Ovary (tissue), 9 donors: Measurements from ENCODE around the gene NHS. TPM values are rescaled to one million over a fixed set of nuclear protein-coding genes. Genes with fewer than 3 reads are reported as not detected.
"Not testable (repeated sequence)": the region's sequence is repeated elsewhere in the genome, so short reads cannot be mapped to it uniquely, and the experiment has no call there.

Source experiments
- DNase-seq, 5 donors: peaks; one replicate each; pipeline ENCODE4 v3.0.0-alpha.2; 2019 to 2020
- H3K27ac ChIP-seq, 2 donors: fragments of 200-600 bp; one replicate each; pipeline versions ENCODE4 v1.5.1 to v1.8.0; 2019 to 2022
- H3K27me3 ChIP-seq: fragments of 200-600 bp; one replicate; pipeline ENCODE4 v1.8.0; 2022
- H3K36me3 ChIP-seq: fragments of 200-600 bp; sonication (generic); one replicate; pipeline ENCODE4 v1.5.1; 2019
- H3K4me1 ChIP-seq: one replicate; pipeline ENCODE4 v1.8.1; 2013; ENCODE audit warnings: mild to moderate bottlenecking, moderate library complexity; ENCODE audit not compliant: insufficient read depth
- H3K4me3 ChIP-seq: fragments of 200-600 bp; sonication (generic); one replicate; pipeline ENCODE4 v1.5.1; 2017
- H3K9me3 ChIP-seq, 2 donors: fragments of 200-600 bp in 1 of 2; sonication (generic) in 1 of 2; one replicate each; pipeline versions ENCODE4 v1.5.1 to v1.8.1; 2013 to 2019; ENCODE audit warnings: mild to moderate bottlenecking in 1 of 2, moderate library complexity in 1 of 2
- EP300 ChIP-seq: sonication (generic); formaldehyde crosslinking; IDR thresholded peaks from one replicate; pipeline ENCODE4 v1.6.1; 2017; ENCODE audit warnings: antibody characterized with exemption
- POLR2A ChIP-seq: fragments of 450-650 bp; IDR thresholded peaks from one replicate; pipeline ENCODE4 v1.6.1; 2017; ENCODE audit warnings: antibody characterized with exemption, mild to moderate bottlenecking, moderate library complexity
- WGBS, 3 donors: extraction: QIAGEN DNeasy Blood & Tissue Kit in 1 of 3; methylation state at CpG; one replicate each; pipeline versions ENCODE4 v1.1.5 to v1.1.7; 2013 to 2017; 5-methylcytosine and 5-hydroxymethylcytosine counted together
- intact Hi-C, 4 donors: fragments of 100-400 bp; cut with DNase I; formaldehyde crosslinking; loops; one replicate each; pipeline versions ENCODE4 v1.11.0 to v1.15.1; 2022 to 2023
- polyA plus RNA-seq, 2 donors: library from polyadenylated mRNA; stranded (reverse); fragments of 200-250 nt in 1 of 2; fragments of 350-450 nt in 1 of 2; fragmentation: Illumina TruSeq in 1 of 2; extraction: RNeasy Lipid Tissue Mini Kit (QIAGEN cat#74804) in 1 of 2; gene quantifications; one replicate each; pipeline ENCODE4 v1.2.3, GENCODE V29; 2013 to 2014
- total RNA-seq, 7 donors: library from RNA; depleted of rRNA in 2 of 7; stranded (reverse); fragments of >200 nt in 2 of 7; fragmentation: NEBNext Ultra II Directional in 3 of 7; extraction: Animal tissue kit (Norgen Biotek cat#: 25700) in 3 of 7; gene quantifications; one replicate each; pipeline versions ENCODE4 v1.1.0 to v1.2.4, GENCODE V29; 2016 to 2023
- TF ChIP-seq, protein P1 (sequence below), 3 donors: fragments of 450-650 bp in 2 of 3; fragments of 200-600 bp in 1 of 3; IDR thresholded peaks; one replicate each; pipeline versions ENCODE4 v1.5.1 to v1.8.0; 2016 to 2022; ENCODE audit warnings: antibody characterized with exemption in 3 of 3, mild to moderate bottlenecking in 1 of 3
- donor health status: DM: no; HTN: no; CAD: no; lungs with moderate emphysema.
- donor health status: DM: no; HTN: no; CAD: no.
- donor health status: Bipolar disorder and iron deficiency.
- donor health status: DM: yes; HTN: yes; CAD: no.
- donor health status: DM: no; HTN: no; CAD: no.
- donor health status: DM: yes; HTN: yes; CAD: no.

NHS gene
- total and polyA plus RNA-seq, 9 donors: 2.3 to 9.5 (median 6.7) TPM

DNA sequence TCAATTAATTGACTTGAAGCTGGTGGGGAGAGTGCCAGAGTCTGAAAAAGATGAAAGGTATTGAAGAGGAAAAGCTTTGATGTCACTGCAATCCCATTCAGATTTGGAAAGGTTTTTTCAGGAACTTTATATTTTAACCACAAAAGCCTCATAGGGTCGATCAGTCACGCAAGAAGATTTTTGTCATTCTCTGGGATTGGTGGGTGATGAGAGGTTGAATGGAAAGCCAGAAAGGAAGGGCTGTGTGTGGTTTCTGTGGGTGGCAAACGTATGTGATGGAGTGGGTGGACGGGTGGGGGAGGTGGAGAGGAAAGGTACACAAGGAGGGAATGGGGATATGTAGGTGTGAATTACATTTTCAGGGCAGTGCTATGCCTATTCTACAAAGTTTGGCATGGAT is 188.5 kb downstream of the NHS start:
- Histone ChIP-seq H3K4me3 (no peak overlapping the region), H3K27me3 (no peaks in the 10 kb centered on the region), H3K36me3 (no peaks in the 10 kb centered on the region), H3K9me3 (no peaks in the 10 kb centered on the region), H3K27ac (no peak overlapping the region), H3K4me1 (no peaks in the 10 kb centered on the region)
- intact Hi-C loops: no loop called here
- WGBS, 3 donors: 53 to 62% (median 59%) methylated on average over 4 of the region's 4 CpGs
- TF ChIP-seq, protein P1, sequence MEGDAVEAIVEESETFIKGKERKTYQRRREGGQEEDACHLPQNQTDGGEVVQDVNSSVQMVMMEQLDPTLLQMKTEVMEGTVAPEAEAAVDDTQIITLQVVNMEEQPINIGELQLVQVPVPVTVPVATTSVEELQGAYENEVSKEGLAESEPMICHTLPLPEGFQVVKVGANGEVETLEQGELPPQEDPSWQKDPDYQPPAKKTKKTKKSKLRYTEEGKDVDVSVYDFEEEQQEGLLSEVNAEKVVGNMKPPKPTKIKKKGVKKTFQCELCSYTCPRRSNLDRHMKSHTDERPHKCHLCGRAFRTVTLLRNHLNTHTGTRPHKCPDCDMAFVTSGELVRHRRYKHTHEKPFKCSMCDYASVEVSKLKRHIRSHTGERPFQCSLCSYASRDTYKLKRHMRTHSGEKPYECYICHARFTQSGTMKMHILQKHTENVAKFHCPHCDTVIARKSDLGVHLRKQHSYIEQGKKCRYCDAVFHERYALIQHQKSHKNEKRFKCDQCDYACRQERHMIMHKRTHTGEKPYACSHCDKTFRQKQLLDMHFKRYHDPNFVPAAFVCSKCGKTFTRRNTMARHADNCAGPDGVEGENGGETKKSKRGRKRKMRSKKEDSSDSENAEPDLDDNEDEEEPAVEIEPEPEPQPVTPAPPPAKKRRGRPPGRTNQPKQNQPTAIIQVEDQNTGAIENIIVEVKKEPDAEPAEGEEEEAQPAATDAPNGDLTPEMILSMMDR (IDR thresholded peaks at IDR 0.05): no peak
- TF ChIP-seq EP300 (no peak), POLR2A (no peak)
- DNase-seq: no peak

DNA sequence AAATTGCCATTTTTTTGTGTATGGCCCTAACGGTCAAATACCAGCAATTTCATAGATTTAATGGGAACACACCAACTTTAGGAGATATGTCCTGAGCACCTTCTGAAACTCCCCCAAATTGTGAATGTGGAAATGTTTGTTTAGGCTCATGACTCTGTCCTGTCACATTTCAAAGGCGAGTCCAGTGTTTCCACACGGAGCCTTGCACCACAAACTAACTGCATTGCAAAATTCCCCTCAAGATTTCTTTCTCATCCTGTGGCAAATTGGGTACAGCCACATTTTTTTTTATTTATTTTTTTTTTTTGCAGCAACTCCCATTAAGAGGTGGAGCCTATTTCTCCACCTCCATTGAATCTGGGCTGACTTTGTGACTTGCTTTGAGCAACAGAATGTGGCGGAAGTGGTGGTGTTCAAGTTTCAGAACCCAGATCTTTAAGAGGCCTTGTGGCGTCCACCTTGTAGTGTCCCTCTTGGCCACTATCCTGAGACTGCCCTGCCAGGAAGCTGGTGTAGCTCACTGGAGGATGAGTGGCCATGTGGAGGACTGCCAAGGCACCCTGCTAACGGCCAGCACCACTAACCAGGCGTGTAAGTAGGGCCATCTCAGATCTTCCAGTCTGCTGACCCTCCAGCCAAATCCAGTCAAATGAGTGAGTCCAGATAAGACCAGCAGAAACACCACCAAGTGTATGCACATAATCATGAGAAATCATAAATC is 189.8 kb downstream of the NHS start:
- Histone ChIP-seq H3K9me3 (no peaks in the 10 kb centered on the region), H3K36me3 (no peaks in the 10 kb centered on the region), H3K4me1 (no peaks in the 10 kb centered on the region), H3K27me3 (no peaks in the 10 kb centered on the region), H3K27ac (no peak overlapping the region), H3K4me3 (no peak overlapping the region)
- 77 to 80% (median 79%) methylated on average over 7 of the region's 7 CpGs for WGBS, 3 donors
- TF ChIP-seq EP300 (no peak), POLR2A (no peak)
- TF ChIP-seq, protein P1 (IDR thresholded peaks at IDR 0.05): no peak
- intact Hi-C loops: no loop called here
- no peak for DNase-seq

DNA sequence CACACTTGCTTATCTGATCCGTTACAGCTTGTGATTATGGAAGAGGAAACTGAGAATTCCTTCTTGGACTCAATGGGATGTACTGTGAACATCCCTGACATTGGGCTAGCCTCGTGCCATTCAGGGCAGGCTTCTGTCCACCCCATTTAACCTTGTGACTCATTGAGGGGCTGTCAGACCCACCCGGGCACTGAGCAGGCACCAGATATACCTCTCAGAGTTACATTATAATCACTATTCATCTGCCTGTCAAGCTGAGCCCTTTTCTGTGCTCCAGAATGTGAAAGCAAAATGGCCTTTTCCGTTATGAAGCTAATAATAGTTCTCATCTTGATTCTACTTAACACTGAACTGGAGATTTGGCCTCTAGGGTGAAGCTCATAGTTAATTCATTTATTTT is 191.7 kb downstream of the NHS start:
- no peak for DNase-seq
- no peaks in the 10 kb centered on the region for H3K4me1 ChIP-seq
- no peak overlapping the region for H3K4me3 ChIP-seq
- no peaks in the 10 kb centered on the region for H3K9me3 ChIP-seq
- no peak overlapping the region for H3K27ac ChIP-seq
- no peaks in the 10 kb centered on the region for H3K27me3 ChIP-seq
- WGBS, 3 donors: 58 to 76% (median 70%) methylated on average over 4 of the region's 4 CpGs
- H3K36me3 ChIP-seq: no peaks in the 10 kb centered on the region
- intact Hi-C loops: no loop called here
- TF ChIP-seq POLR2A (no peak), EP300 (no peak)
- TF ChIP-seq, protein P1 (IDR thresholded peaks at IDR 0.05): no peak

DNA sequence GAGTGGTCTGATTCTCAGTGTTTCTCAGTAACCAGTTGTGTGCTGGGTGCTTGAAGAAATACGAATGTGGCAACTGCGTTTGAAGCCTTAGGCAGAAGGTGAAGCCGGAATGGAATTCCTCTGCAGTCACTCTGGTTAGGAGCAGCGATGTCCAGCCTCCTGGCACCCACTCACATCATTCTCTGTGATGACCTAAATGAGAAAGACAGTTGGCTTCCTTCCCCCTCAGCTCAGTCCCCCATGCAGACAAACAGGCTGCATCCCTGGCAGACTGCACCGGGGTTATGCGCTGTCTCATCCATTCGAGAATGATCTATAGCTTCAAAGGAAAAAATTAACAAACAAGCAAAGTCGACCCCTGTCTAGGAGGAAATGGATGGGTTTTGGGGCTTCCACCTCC is 192.2 kb downstream of the NHS start:
- Histone ChIP-seq H3K27me3 (no peaks in the 10 kb centered on the region), H3K4me3 (no peak overlapping the region), H3K27ac (no peak overlapping the region), H3K9me3 (no peaks in the 10 kb centered on the region), H3K36me3 (no peaks in the 10 kb centered on the region), H3K4me1 (no peaks in the 10 kb centered on the region)
- no peak for TF ChIP-seq POLR2A
- DNase-seq: no peak
- intact Hi-C loops: no loop called here
- WGBS, 3 donors: 55 to 72% (median 63%) methylated on average over 8 of the region's 8 CpGs

DNA sequence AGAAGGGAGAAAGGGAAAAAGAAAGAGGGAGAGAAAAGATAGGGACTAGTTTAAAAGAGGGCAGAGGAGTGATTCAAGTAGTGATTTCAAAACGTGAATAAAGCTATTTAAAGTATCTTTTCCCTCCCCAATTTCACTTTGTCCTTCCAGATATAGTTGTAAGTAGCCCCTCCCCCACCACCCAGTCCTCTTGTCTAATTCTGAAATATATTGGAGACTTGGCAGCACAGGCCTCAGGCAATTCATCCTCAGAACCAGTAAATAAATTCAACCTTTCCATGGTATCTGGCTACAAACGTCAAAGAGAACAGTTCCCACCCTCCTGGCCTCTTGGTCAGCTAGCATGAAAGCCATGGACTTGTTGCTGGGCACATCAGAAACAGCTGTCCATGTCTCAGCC is 192.8 kb downstream of the NHS start:
- no peaks in the 10 kb centered on the region for H3K27me3 ChIP-seq
- no peaks in the 10 kb centered on the region for H3K36me3 ChIP-seq
- TF ChIP-seq POLR2A (no peak), EP300 (no peak)
- TF ChIP-seq, protein P1 (IDR thresholded peaks at IDR 0.05): no peak
- no peaks in the 10 kb centered on the region for H3K4me1 ChIP-seq
- intact Hi-C loops: no loop called here
- 12 to 17% (median 15%) methylated on average over 2 of the region's 2 CpGs for WGBS, 3 donors
- H3K9me3 ChIP-seq: no peaks in the 10 kb centered on the region
- H3K4me3 ChIP-seq: no peak overlapping the region
- no peak overlapping the region for H3K27ac ChIP-seq
- no peak for DNase-seq

DNA sequence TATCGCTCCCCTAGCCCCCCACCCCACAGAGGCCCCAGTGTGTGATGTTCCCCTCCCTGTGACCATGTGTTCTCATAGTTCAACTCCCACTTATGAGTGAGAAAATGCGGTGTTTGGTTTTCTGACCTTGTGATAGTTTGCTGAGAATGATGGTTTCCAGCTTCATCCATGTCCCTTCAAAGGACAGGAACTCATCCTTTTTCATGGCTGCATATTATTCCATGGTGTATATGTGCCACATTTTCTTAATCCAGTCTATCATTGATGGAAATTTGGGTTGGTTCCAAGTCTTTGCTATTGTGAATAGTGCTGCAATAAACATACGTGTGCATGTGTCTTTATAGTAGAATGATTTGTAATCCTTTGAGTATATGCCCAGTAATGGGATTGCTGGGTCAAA is 193.8 kb downstream of the NHS start:
- H3K36me3 ChIP-seq, intact Hi-C loops: not testable (repeated sequence)

More for the DNA sequence above, 193.8 kb downstream of the NHS start:
- not testable (repeated sequence) for H3K4me1 ChIP-seq, DNase-seq, H3K4me3 ChIP-seq, H3K27me3 ChIP-seq, H3K9me3 ChIP-seq, H3K27ac ChIP-seq
- WGBS, 3 donors: 79 to 86% (median 82%) methylated on average over 3 of the region's 3 CpGs
